NCI-H774 (cell line): ENCODE results near the gene TMX1.
A peak's percentile ranks its signal among the peaks of the same experiment; 100 is the strongest.

ENCODE experiments used
- DNase-seq: peaks from one replicate; lab custom pipeline; 2025; lab: John Stamatoyannopoulos, UW

TMX1 gene

GRCh38 chr14:51242545-51243490, 2.8 kb downstream of the TMX1 start:
- DNase-seq, result no peak

GRCh38 chr14:51244591-51244990, 4.5 kb downstream of the TMX1 start:
- DNase-seq, result no peak

- DNase-seq, result no peak
These were observed 6.0 kb downstream of the TMX1 start for GRCh38 chr14:51246032-51246431.

GRCh38 chr14:51248016-51248987, 8.3 kb downstream of the TMX1 start:
- DNase-seq, result no peak

- no peak for DNase-seq
These were observed 11.4 kb downstream of the TMX1 start for GRCh38 chr14:51251486-51251885.

- no peak for DNase-seq
These were observed 13.8 kb downstream of the TMX1 start for GRCh38 chr14:51253880-51254279.

GRCh38 chr14:51258280-51258679, 18.2 kb downstream of the TMX1 start:
- DNase-seq, result no peak

- no peak for DNase-seq
These were observed 18.7 kb downstream of the TMX1 start for GRCh38 chr14:51258788-51259187.

- no peak for DNase-seq
These were observed 20.2 kb downstream of the TMX1 start for GRCh38 chr14:51260225-51260624.

GRCh38 chr14:51261151-51261550, 21.1 kb downstream of the TMX1 start:
- no peak for DNase-seq

GRCh38 chr14:51262868-51263267, 22.8 kb downstream of the TMX1 start:
- DNase-seq, result no peak

- no peak for DNase-seq
These were observed 29.6 kb downstream of the TMX1 start for GRCh38 chr14:51269634-51270033.

- DNase-seq, result no peak
These were observed 36.6 kb downstream of the TMX1 start for GRCh38 chr14:51276605-51277004.

GRCh38 chr14:51277753-51278415, 37.8 kb downstream of the TMX1 start:
- no peak for DNase-seq

- no peak for DNase-seq
These were observed 42.5 kb downstream of the TMX1 start for GRCh38 chr14:51282517-51282916.

GRCh38 chr14:51283402-51284085, 43.5 kb downstream of the TMX1 start:
- peak; percentile 59 for DNase-seq

- no peak for DNase-seq
These were observed 44.2 kb downstream of the TMX1 start for GRCh38 chr14:51284241-51284640.

- no peak for DNase-seq
These were observed 45.1 kb downstream of the TMX1 start for GRCh38 chr14:51285120-51285519.

GRCh38 chr14:51289169-51289568, 49.1 kb downstream of the TMX1 start:
- DNase-seq, result no peak

- DNase-seq, result no peak
These were observed 50.1 kb downstream of the TMX1 start for GRCh38 chr14:51290132-51290531.

GRCh38 chr14:51291016-51291415, 51.0 kb downstream of the TMX1 start:
- DNase-seq, result no peak
